ENCODE results near the gene TRAF3IP3.

- TF ChIP-seq GATA2 (IDR thresholded peaks at IDR 0.05; ENCODE audit: low read depth, low read length): no peak
- no peak for TF ChIP-seq GATA3 (IDR thresholded peaks at IDR 0.05; ENCODE audit: low read depth, low read length)
Measured at GRCh38 chr1:209720826-209721225, 35.0 kb upstream of the TRAF3IP3 start.

Data from SH-SY5Y (cell line).